ENCODE results near the gene GAD1.

GAD1 gene

GRCh38 chr2:170813611-170814532, 2.8 kb upstream of the GAD1 start:
- Histone ChIP-seq H3K9ac (ENCODE audit: low read depth, low read length) (peak overlapping the region; percentile 52; the same call in 1 of the 2 replicates), H3K9me3 (ENCODE audit: control insufficient read depth, insufficient read depth, low read length) (no peaks in the 10 kb centered on the region), H3K4me1 (ENCODE audit: insufficient read depth, low read length) (peaks cover 3% of the 10 kb centered on the region; the same call in 1 of the 2 replicates), H3K36me3 (ENCODE audit: insufficient read depth, low read length) (no peaks in the 10 kb centered on the region)

- H3K9ac ChIP-seq (ENCODE audit: low read depth, low read length) = peak overlapping the region; percentile 52; the same call in 1 of the 2 replicates
- no peaks in the 10 kb centered on the region for H3K9me3 ChIP-seq (ENCODE audit: control insufficient read depth, insufficient read depth, low read length)
- H3K4me1 ChIP-seq (ENCODE audit: insufficient read depth, low read length) = no peaks in the 10 kb centered on the region
- H3K36me3 ChIP-seq (ENCODE audit: insufficient read depth, low read length) = no peaks in the 10 kb centered on the region
These were observed 2.0 kb upstream of the GAD1 start for GRCh38 chr2:170814533-170815230.

GRCh38 chr2:170815311-170815710, 1.4 kb upstream of the GAD1 start:
- Histone ChIP-seq H3K4me1 (ENCODE audit: insufficient read depth, low read length) (no peaks in the 10 kb centered on the region), H3K9me3 (ENCODE audit: control insufficient read depth, insufficient read depth, low read length) (no peaks in the 10 kb centered on the region), H3K9ac (ENCODE audit: low read depth, low read length) (peak overlapping the region; percentile 52; the same call in 1 of the 2 replicates), H3K36me3 (ENCODE audit: insufficient read depth, low read length) (no peaks in the 10 kb centered on the region)

GRCh38 chr2:170815746-170816503, 762 bp upstream of the GAD1 start:
- peak overlapping the region; percentile 83 for H3K9ac ChIP-seq (ENCODE audit: low read depth, low read length)
- H3K9me3 ChIP-seq (ENCODE audit: control insufficient read depth, insufficient read depth, low read length) = no peaks in the 10 kb centered on the region
- 0 out of 2 replicates have a peak, but pooled peaks cover 2% of the 10 kb centered on the region for H3K4me1 ChIP-seq (ENCODE audit: insufficient read depth, low read length)
- no peaks in the 10 kb centered on the region for H3K36me3 ChIP-seq (ENCODE audit: insufficient read depth, low read length)

GRCh38 chr2:170817093-170818035, 677 bp downstream of the GAD1 start:
- peak overlapping the region; percentile 83 for H3K9ac ChIP-seq (ENCODE audit: low read depth, low read length)

DNA sequence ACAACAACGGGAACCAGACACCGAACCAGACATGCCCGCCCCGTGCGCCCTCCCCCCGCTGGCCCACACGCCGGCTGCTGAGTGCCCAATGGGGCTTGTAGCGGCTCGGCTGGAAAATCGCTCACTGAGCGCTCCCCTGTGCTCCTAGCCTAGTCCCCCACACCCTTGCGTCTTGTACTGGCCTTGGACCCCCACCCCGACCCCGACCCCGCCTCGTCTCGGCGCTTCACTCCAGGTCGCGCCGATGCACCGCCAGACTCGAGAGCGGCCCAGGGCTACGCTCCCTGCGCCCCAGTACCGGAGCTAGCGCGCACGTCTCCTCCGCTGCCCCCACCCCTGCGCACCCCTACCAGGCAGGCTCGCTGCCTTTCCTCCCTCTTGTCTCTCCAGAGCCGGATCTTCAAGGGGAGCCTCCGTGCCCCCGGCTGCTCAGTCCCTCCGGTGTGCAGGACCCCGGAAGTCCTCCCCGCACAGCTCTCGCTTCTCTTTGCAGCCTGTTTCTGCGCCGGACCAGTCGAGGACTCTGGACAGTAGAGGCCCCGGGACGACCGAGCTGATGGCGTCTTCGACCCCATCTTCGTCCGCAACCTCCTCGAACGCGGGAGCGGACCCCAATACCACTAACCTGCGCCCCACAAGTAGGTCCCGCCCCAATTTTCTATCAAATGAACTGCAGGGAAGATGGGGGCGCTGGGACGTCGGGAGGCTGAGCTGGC, 1.5 kb downstream of the GAD1 start:
- Histone ChIP-seq H3K9me3 (ENCODE audit: control insufficient read depth, insufficient read depth, low read length) (no peaks in the 10 kb centered on the region), H3K36me3 (ENCODE audit: insufficient read depth, low read length) (no peaks in the 10 kb centered on the region), H3K4me1 (ENCODE audit: insufficient read depth, low read length) (0 out of 2 replicates have a peak, but pooled peaks cover 6% of the 10 kb centered on the region), H3K9ac (ENCODE audit: low read depth, low read length) (peak overlapping the region; percentile 83)

More at GRCh38 chr2:170817093-170818035, 677 bp downstream of the GAD1 start:
- Histone ChIP-seq H3K9me3 (ENCODE audit: control insufficient read depth, insufficient read depth, low read length) (no peaks in the 10 kb centered on the region), H3K4me1 (ENCODE audit: insufficient read depth, low read length) (0 out of 2 replicates have a peak, but pooled peaks cover 6% of the 10 kb centered on the region), H3K36me3 (ENCODE audit: insufficient read depth, low read length) (no peaks in the 10 kb centered on the region)

- Histone ChIP-seq H3K9ac (ENCODE audit: low read depth, low read length) (peak overlapping the region; percentile 83; the same call in 1 of the 2 replicates), H3K9me3 (ENCODE audit: control insufficient read depth, insufficient read depth, low read length) (no peaks in the 10 kb centered on the region), H3K36me3 (ENCODE audit: insufficient read depth, low read length) (no peaks in the 10 kb centered on the region), H3K4me1 (ENCODE audit: insufficient read depth, low read length) (0 out of 2 replicates have a peak, but pooled peaks cover 6% of the 10 kb centered on the region)
These were observed 2.2 kb downstream of the GAD1 start for GRCh38 chr2:170818752-170819470.

DNA sequence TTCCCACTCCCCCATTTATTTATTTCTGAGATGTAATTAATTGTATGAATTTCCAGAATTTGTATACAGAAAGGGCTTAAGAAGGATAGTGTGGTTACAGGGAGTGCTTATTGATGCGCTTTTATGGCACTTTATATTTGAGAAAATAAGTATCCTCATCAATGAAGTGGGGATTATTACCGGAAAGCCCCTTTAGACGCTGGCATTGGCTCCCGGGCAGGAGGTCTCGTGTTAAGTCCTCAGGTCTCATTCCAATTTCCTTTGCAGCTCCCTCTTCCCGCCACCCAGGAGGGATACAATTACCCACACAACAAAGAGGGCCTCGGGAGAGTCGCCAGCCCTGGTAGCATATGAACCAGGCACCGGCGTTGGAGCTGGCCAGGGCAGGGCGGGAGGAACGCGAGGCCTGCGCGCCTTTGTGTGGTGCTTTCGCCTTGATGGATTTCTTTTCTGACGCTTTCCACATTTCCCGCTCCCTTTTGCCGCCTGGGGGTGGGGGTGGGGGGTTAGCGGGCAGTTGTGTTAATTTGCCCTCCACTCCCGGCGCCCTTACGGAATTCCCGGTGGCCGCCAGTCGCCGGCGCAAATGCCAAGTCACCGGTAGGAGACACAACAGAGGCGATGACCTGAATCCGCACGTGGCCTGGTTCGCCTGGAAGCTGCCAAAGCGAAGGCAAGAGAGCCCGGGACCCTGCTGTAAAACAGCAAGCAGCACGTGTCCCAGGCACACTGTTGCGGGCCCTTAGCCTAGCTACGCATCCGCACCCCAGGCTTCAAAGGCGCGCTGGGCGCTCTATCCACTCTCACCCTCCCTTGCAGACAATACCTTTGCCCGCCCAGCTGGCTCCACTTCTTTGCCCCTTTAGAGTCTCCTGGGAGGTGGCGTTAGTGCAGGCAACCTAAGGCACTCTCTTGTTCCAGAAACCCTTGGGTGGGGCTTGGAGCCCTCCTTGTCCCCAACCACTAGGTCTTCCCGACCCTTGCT, 3.3 kb downstream of the GAD1 start:
- H3K36me3 ChIP-seq (ENCODE audit: insufficient read depth, low read length) = no peaks in the 10 kb centered on the region
- H3K9ac ChIP-seq (ENCODE audit: low read depth, low read length) = no peak overlapping the region
- 0 out of 2 replicates have a peak, but pooled peaks cover 6% of the 10 kb centered on the region for H3K4me1 ChIP-seq (ENCODE audit: insufficient read depth, low read length)
- H3K9me3 ChIP-seq (ENCODE audit: control insufficient read depth, insufficient read depth, low read length) = no peaks in the 10 kb centered on the region

- Histone ChIP-seq H3K4me1 (ENCODE audit: insufficient read depth, low read length) (0 out of 2 replicates have a peak, but pooled peaks cover 6% of the 10 kb centered on the region), H3K9ac (ENCODE audit: low read depth, low read length) (peak overlapping the region; percentile 17; the same call in 1 of the 2 replicates), H3K9me3 (ENCODE audit: control insufficient read depth, insufficient read depth, low read length) (no peaks in the 10 kb centered on the region), H3K36me3 (ENCODE audit: insufficient read depth, low read length) (no peaks in the 10 kb centered on the region)
These were observed 4.3 kb downstream of the GAD1 start for GRCh38 chr2:170820757-170821530.

DNA sequence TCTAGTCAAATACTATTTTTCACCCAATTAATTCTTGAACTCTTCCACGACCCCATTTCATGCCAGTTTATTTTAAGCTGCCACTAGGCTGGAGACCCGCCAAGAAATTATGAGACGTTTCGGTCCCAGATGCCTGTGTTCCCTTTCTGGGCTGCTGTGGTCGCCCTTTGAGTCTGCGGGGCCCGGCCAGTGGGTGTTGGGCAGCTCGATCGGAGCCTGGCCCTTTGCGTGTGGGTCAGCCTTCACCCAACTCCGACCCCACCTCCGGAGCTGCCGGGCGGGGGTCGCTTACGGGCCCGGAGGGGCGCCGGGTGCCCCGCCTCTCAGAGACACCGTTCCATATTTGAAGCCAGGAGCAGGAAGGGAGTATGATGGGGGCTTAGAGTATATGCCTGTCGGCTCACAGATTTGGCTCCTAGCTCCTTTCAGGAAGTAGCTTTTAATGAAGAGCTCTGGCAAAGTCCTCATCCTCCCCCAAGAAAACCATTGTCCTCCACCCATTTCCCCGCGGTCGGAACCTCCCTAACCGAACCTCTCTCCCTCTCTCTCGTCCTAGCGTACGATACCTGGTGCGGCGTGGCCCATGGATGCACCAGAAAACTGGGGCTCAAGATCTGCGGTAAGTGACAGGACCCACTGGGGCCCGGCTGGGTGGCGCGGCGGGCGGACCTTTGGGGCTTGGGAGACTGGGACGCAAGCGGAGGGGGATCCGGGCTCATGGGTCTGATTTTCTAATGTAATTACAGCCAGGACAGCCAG, 5.0 kb downstream of the GAD1 start:
- 0 out of 2 replicates have a peak, but pooled peaks cover 6% of the 10 kb centered on the region for H3K4me1 ChIP-seq (ENCODE audit: insufficient read depth, low read length)
- no peaks in the 10 kb centered on the region for H3K9me3 ChIP-seq (ENCODE audit: control insufficient read depth, insufficient read depth, low read length)
- H3K9ac ChIP-seq (ENCODE audit: low read depth, low read length) = peak overlapping the region; percentile 72; the same call in 1 of the 2 replicates
- H3K36me3 ChIP-seq (ENCODE audit: insufficient read depth, low read length) = no peaks in the 10 kb centered on the region
